PFSK-1 (cell line): ENCODE data around the gene PRX.

Source experiments
- POLR2AphosphoS5 ChIP-seq: IDR thresholded peaks from 2 replicates; pipeline ENCODE4 v1.6.1; 2012; ENCODE audit warnings: low read depth, mild to moderate bottlenecking, control low read depth, low read length, moderate library complexity
- SIN3A ChIP-seq: IDR thresholded peaks from 2 replicates; pipeline ENCODE4 v1.6.1; 2012; ENCODE audit warnings: mild to moderate bottlenecking, low read length, moderate library complexity, borderline replicate concordance; ENCODE audit not compliant: insufficient read depth
- TAF1 ChIP-seq: IDR thresholded peaks from 2 replicates; pipeline ENCODE4 v1.6.1; 2012; ENCODE audit warnings: low read length, control low read depth, borderline replicate concordance; ENCODE audit not compliant: insufficient read depth

DNA sequence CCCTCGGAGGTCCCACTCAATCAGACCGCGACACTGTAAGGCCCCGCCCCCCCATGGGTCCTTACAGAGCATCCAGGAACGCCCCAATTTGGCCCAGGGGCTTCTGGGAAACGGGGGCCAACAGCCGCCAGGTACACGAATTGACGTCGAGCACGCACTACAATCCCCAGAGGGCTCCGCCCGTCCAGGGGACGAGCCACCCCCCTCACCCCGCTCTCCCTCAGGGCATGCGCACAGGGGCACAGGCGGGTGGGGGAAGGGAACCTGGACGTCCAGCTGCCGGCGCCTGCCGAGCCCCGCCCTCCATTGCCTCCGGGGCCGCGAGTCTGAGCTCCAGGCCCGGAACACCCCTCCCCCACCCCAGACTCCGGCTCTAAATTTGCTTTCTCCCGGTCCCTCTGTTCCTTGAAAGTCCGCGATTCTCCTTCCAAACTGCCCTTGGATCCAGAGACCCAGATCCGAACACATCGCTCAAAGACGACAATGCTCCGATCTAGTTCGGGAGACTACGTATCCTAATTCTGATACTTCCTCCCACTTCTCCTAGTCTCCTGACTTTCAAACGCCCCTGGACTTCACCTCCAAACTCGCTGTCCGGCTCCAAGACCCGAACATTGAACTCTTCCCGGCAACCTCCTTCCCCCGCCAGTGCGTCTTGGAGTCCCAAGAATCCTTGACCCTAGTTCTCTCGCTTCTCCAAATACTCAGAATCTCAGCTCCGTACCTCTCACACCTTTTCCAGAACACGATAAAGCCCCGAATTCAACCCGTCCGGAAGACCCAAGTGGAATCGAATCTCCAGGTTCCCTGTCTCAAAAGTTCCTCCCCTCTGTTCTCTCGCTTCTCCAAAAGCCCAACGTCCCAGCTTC is 30.2 kb upstream of the PRX start:
- TF ChIP-seq POLR2AphosphoS5, result peak; percentile 80
- TF ChIP-seq TAF1, result peak; percentile 79; the same call in 1 of the 2 replicates
- TF ChIP-seq SIN3A, result peak; percentile 49; the same call in 1 of the 2 replicates
